CD4-positive, alpha-beta T cell treated with Interferon alpha-2 for 1 hour (primary cell): Measurements from ENCODE around the gene EIF3F.
"Not testable (repeated sequence)": the region's sequence is repeated elsewhere in the genome, so short reads cannot be mapped to it uniquely, and the experiment has no call there.

Experiments
- DNase-seq, 2 donors: peaks; one replicate each; pipeline ENCODE4 v3.0.0-alpha.2; 2020 to 2022

Gene EIF3F

GRCh38 chr11:7986768-7987559, at the start of gene EIF3F:
EIF3F (plus strand) TSS chr11:7987337; CDS start chr11:7987353, 16 bp downstream.
- peak; percentile 96 to 99 for DNase-seq

- no peak for DNase-seq
These were observed 46.0 kb upstream of the EIF3F start for GRCh38 chr11:7941146-7941545.

- DNase-seq = no peak
These were observed 45.5 kb upstream of the EIF3F start, which contains the start of gene OR10A3 for GRCh38 chr11:7941608-7942007. OR10A3 (minus strand) TSS chr11:7941708; CDS start chr11:7939520, 2,188 bp downstream.

- DNase-seq = no peak
These were observed 43.0 kb upstream of the EIF3F start for GRCh38 chr11:7944123-7944522.

- DNase-seq = no peak
These were observed 37.2 kb upstream of the EIF3F start for GRCh38 chr11:7949934-7950333.

- no peak for DNase-seq
These were observed 31.9 kb upstream of the EIF3F start for GRCh38 chr11:7955191-7955590.

- no peak for DNase-seq
These were observed 22.9 kb upstream of the EIF3F start for GRCh38 chr11:7964261-7964660.

GRCh38 chr11:7964873-7965272, 22.3 kb upstream of the EIF3F start:
- DNase-seq = no peak

GRCh38 chr11:7965386-7965785, 21.8 kb upstream of the EIF3F start, which contains the start of gene NLRP10:
NLRP10 (minus strand) TSS chr11:7965447; CDS start chr11:7963495, 1,952 bp downstream.
- DNase-seq = no peak

GRCh38 chr11:7967097-7967496, 20.0 kb upstream of the EIF3F start:
- DNase-seq = no peak

GRCh38 chr11:7967826-7968225, 19.3 kb upstream of the EIF3F start:
- no peak for DNase-seq

- no peak for DNase-seq
These were observed 18.5 kb upstream of the EIF3F start for GRCh38 chr11:7968686-7969085.

GRCh38 chr11:7969756-7970646, 17.1 kb upstream of the EIF3F start:
- DNase-seq = no peak

- DNase-seq = no peak
These were observed 15.3 kb upstream of the EIF3F start for GRCh38 chr11:7971846-7972245.

- no peak for DNase-seq
These were observed 14.1 kb upstream of the EIF3F start for GRCh38 chr11:7973011-7973410.

GRCh38 chr11:7974668-7975067, 12.5 kb upstream of the EIF3F start:
- DNase-seq = no peak

GRCh38 chr11:7977232-7977917, 9.8 kb upstream of the EIF3F start:
- DNase-seq = no peak

- no peak for DNase-seq
These were observed 5.4 kb upstream of the EIF3F start for GRCh38 chr11:7981619-7982157.

GRCh38 chr11:7982582-7983119, 4.5 kb upstream of the EIF3F start:
- DNase-seq = no peak

- DNase-seq = no peak
These were observed 3.1 kb upstream of the EIF3F start for GRCh38 chr11:7983832-7984590.

GRCh38 chr11:7987560-7987883, 385 bp downstream of the EIF3F start:
- DNase-seq = not testable (repeated sequence)
